Forelimb muscle (tissue), 1 donor: ENCODE results near the gene PTPN23. TPM values are rescaled to one million over a fixed set of nuclear protein-coding genes. Genes with fewer than 3 reads are reported as not detected.

Experiments used
- DNase-seq: peaks from one replicate; pipeline ENCODE4 v3.0.0-alpha.2; 2013; ENCODE audit warnings: low read depth
- polyA plus RNA-seq: library from polyadenylated mRNA; unstranded; fragments of 120-200 nt; gene quantifications from one replicate; pipeline ENCODE4 v1.2.1, GENCODE V29; 2013; ENCODE audit not compliant: insufficient read length

Gene PTPN23
- polyA plus RNA-seq, 1 donor: 21.3 TPM

DNA sequence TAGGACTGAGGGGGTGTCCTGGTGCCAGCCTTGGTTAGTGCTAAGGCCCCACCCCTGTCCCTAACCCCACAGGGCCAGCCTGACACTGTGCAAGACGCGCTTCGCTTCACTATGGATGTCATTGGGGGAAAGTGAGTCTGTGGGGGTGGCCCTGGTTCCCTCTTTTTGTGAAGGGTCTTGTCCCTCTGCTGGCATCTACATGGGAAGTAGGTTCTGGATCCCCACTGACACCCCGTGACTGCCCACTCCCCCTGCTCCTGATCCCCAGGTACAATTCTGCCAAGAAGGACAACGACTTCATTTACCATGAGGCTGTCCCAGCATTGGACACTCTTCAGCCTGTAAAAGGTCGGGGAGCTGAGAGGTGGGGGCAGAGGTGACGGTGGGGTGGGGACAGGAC is 26.4 kb downstream of the PTPN23 start:
- no peak for DNase-seq

DNA sequence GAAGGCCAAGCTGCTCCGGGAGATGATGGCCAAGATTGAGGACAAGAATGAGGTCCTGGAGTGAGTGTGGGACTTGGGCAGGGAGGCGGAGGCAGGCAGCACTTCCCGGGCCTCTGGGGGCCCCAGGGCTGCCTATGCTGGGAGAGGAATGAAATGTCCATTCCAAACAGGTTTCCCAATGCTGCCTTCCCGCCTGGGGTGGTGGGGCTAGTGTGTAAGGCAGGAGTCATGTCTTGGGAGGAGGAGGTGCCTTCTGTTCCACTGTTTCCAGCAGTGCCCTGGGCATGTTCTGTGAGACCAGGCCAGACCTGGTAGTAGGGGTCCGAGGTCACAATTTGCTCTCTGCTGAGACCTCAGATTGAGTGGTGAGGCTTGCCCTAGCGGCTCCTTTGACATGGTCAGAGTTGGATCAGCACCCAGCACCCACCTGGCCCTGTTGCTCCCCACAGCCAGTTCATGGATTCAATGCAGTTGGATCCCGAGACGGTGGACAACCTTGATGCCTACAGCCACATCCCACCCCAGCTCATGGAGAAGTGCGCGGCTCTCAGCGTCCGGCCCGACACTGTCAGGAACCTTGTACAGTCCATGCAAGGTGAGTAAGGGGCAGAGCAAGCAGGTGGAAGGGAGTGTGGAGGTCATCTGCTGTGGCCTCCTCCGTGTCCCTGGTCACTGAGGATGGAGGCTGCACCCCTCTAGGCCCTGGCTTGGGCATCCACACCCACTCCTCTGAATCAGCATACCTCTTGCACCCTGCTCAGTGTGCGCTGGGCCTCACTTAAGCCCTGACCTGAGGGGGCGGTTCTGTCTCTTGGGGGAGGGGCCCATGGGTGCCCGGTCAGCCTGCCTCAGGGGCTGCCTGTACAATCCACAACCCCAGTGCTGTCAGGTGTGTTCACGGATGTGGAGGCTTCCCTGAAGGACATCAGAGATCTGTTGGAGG is 27.3 kb downstream of the PTPN23 start:
- no peak for DNase-seq

GRCh38 chr3:47408839-47409229 is 28.0 kb downstream of the PTPN23 start:
- DNase-seq: no peak

DNA sequence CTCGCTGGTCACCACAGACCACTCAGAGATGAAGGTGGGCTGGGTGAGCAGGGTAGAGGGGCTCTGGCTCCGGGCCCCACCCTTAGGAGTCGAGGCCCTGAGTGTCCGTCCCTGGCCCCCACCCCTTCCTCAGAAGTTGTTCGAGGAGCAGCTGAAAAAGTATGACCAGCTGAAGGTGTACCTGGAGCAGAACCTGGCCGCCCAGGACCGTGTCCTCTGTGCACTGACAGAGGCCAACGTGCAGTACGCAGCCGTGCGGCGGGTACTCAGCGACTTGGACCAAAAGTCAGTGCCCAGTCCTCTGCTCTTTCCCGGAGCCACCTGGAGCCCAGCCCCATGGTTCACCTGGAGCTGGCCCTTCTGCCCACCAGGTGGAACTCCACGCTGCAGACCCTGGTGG is 28.5 kb downstream of the PTPN23 start:
- no peak for DNase-seq

DNA sequence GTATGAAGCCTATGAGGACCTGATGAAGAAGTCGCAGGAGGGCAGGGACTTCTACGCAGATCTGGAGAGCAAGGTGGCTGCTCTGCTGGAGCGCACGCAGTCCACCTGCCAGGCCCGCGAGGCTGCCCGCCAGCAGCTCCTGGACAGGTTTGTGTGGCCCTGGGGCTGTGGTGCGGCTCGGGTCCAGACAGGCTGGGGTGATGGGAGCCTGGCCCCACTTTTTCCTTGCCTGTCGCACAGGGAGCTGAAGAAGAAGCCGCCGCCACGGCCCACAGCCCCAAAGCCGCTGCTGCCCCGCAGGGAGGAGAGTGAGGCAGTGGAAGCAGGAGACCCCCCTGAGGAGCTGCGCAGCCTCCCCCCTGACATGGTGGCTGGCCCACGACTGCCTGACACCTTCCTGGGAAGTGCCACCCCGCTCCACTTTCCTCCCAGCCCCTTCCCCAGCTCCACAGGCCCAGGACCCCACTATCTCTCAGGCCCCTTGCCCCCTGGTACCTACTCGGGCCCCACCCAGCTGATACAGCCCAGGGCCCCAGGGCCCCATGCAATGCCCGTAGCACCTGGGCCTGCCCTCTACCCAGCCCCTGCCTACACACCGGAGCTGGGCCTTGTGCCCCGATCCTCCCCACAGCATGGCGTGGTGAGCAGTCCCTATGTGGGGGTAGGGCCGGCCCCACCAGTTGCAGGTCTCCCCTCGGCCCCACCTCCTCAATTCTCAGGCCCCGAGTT is 29.0 kb downstream of the PTPN23 start:
- no peak for DNase-seq

- DNase-seq: no peak
Measured at GRCh38 chr3:47410417-47410720, 29.5 kb downstream of the PTPN23 start.

GRCh38 chr3:47410801-47411646 is 30.2 kb downstream of the PTPN23 start:
- DNase-seq: no peak

DNA sequence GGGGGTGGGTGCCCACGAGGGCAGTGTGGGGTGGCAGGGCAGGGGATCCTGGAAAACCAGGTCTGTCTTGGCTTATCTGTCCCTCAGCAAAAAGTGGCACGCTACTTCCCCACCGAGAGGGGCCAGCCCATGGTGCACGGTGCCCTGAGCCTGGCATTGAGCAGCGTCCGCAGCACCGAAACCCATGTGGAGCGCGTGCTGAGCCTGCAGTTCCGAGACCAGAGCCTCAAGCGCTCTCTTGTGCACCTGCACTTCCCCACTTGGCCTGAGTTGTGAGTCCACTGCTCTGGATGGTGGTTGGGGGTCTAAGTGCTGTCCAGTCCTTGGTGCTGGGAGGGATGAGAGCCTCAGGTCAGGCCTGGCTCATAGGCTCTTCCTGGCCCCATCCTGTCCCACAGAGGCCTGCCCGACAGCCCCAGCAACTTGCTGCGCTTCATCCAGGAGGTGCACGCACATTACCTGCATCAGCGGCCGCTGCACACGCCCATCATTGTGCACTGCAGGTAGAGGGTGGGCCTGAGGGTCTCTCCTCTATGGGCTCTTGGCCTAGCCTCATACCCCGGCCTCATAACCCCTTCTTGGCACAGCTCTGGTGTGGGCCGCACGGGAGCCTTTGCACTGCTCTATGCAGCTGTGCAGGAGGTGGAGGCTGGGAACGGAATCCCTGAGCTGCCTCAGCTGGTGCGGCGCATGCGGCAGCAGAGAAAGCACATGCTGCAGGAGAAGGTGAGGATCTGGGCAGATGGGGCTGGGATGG is 31.1 kb downstream of the PTPN23 start:
- DNase-seq: no peak

DNA sequence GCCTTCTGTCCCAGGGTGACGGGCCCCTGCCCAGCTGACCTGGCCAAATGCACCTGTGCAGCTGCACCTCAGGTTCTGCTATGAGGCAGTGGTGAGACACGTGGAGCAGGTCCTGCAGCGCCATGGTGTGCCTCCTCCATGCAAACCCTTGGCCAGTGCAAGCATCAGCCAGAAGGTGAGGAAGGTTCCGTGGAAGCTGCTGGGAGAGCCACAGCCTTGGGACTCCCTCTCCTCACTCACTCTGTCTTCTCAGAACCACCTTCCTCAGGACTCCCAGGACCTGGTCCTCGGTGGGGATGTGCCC is 31.6 kb downstream of the PTPN23 start:
- DNase-seq: no peak

DNA sequence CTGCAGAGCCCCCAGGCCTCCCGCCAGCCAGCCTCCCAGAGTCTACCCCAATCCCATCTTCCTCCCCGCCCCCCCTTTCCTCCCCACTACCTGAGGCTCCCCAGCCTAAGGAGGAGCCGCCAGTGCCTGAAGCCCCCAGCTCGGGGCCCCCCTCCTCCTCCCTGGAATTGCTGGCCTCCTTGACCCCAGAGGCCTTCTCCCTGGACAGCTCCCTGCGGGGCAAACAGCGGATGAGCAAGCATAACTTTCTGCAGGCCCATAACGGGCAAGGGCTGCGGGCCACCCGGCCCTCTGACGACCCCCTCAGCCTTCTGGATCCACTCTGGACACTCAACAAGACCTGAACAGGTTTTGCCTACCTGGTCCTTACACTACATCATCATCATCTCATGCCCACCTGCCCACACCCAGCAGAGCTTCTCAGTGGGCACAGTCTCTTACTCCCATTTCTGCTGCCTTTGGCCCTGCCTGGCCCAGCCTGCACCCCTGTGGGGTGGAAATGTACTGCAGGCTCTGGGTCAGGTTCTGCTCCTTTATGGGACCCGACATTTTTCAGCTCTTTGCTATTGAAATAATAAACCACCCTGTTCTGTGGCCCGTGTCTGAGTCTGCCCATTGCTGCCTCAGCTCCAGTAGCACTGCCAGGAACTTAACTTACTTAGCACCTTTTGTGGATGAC is 32.2 kb downstream of the PTPN23 start:
- no peak for DNase-seq

GRCh38 chr3:47413751-47414150 is 32.9 kb downstream of the PTPN23 start:
- no peak for DNase-seq

DNA sequence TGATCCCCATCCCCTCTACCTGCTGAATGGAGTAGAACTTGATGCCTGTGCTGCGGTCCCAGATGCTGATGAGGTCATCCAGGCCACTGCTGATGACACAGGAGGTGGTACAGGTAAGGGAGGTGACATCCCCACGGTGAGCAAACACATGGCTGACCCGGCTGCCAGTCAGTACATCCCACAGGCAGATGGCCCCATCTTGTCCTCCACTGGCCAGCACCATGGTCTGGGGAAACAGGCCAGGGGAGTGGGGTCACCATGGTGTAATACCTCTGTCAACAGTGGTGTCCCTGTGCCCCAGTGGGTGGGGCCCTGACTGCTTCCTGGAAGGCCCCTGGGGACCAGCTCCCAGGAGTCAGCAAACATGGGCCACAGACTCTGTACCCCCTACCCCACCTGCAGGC is 33.3 kb downstream of the PTPN23 start:
- DNase-seq: no peak

DNA sequence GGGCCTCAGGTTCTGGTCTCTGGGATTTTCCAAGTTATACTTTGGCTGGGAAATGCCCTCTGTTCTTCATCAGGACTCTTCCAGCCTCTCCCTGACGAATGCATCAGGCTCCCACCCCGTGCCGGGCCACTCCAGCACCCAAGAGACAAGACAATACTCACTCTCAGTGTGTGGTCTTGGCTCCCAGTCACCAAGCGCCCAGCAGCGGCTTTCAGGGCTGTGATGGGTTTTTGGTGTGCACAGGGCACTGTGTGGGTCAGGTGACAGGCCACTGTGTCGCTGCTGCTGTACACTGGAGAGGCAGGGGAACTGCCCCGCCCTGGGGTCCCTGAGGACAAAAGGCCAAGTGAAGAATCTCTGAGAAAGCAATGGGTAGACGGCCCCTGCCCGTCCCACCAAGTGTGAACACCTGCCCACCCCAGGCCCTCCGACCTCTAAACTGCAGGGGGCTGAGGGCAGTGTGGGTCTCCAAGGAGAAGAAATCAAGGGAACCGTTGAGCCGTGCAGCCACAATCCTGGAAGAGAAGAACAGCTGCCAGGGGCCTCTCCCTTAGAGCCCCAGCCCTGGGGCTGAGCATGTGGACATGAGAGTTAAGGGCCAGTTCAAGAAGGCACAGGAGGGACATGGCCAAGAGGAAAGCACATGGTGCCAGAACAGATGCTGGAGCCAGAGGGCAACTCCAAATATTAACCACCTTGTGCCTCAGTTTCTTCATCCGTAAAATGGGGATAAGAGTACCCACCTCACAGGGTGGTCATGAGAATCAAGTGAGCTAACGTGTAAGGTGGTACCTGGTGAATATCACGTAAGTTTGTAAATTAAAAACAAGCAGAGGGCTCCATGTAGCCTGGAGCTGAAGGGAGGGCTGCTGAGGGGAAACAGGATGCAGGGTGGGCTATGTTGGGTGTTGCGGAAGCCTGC is 34.1 kb downstream of the PTPN23 start:
- no peak for DNase-seq

DNA sequence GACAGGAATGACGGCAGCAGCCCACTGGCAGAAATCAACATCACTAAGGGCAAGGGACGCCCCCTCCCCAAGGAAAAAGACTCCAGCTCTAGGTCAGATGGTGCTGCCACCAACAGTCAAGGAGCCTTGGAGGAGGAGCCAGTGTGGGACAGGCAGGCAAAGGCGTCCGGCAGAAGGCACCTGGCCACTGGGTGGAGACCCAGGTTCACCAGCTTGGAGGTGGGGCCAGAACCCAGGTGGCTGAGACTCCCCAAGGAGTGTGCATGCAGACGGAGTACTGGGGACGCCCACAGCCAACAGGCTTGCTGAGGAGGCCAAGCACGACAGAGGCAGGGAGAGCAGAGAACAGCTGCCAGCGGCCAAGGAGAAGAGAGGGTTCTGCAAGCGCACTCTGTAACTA is 35.2 kb downstream of the PTPN23 start:
- no peak for DNase-seq

- no peak for DNase-seq
Measured at GRCh38 chr3:47418167-47419082, 37.6 kb downstream of the PTPN23 start.

- DNase-seq: no peak
Measured at GRCh38 chr3:47419083-47420043, 38.5 kb downstream of the PTPN23 start.

- no peak for DNase-seq
Measured at GRCh38 chr3:47420044-47420430, 39.2 kb downstream of the PTPN23 start.
